Nephron (organoid): ENCODE results near the gene SKIC2.
A peak's percentile ranks its signal among the peaks of the same experiment; 100 is the strongest.
"Not testable (repeated sequence)": the region's sequence is repeated elsewhere in the genome, so short reads cannot be mapped to it uniquely, and the experiment has no call there.

Experiments used
- H3K27ac Mint-ChIP-seq, 3 experiments: 2 replicates each; pipeline ENCODE4 v1.8.0; 2020; ENCODE audit warnings: mixed read lengths in 3 of 3, mild to moderate bottlenecking in 2 of 3, moderate library complexity in 1 of 3
- H3K27me3 Mint-ChIP-seq: 2 replicates; pipeline ENCODE4 v1.8.0; 2021; ENCODE audit warnings: low read depth, mild to moderate bottlenecking, moderate library complexity, mixed read lengths
- H3K36me3 Mint-ChIP-seq: 2 replicates; pipeline ENCODE4 v1.8.0; 2020; ENCODE audit warnings: low read depth, mixed read lengths
- H3K4me1 Mint-ChIP-seq: 2 replicates; pipeline ENCODE4 v1.8.0; 2020; ENCODE audit warnings: mixed read lengths
- H3K4me3 Mint-ChIP-seq, 3 experiments: 2 replicates each; pipeline ENCODE4 v1.8.0; 2020; ENCODE audit warnings: mild to moderate bottlenecking in 3 of 3, mixed read lengths in 3 of 3, moderate library complexity in 2 of 3
- H3K9me3 Mint-ChIP-seq: 2 replicates; pipeline ENCODE4 v1.8.0; 2020; ENCODE audit warnings: mixed read lengths
- CTCF ChIP-seq, 3 experiments: fragments of 200-600 bp; sonication (generic); IDR thresholded peaks; one replicate each; pipeline ENCODE4 v1.5.0; 2021; ENCODE audit warnings: antibody characterized with exemption in 3 of 3; ENCODE audit not compliant: unreplicated experiment in 3 of 3

Gene SKIC2

GRCh38 chr6:31928672-31928939, 30.4 kb upstream of the SKIC2 start:
- peaks cover 6% of the 10 kb centered on the region for H3K27me3 Mint-ChIP-seq
- no peak overlapping the region for H3K27ac Mint-ChIP-seq
- no peaks in the 10 kb centered on the region for H3K36me3 Mint-ChIP-seq
- H3K4me1 Mint-ChIP-seq, result peaks cover 10% of the 10 kb centered on the region
- H3K9me3 Mint-ChIP-seq, result no peaks in the 10 kb centered on the region
- TF ChIP-seq CTCF (IDR thresholded peaks at IDR 0.05; ENCODE audit: unreplicated experiment in 3 of 3), result no peak
- H3K4me3 Mint-ChIP-seq, result no peak overlapping the region

- H3K4me1 Mint-ChIP-seq, result peaks cover 10% of the 10 kb centered on the region
- H3K9me3 Mint-ChIP-seq, result no peaks in the 10 kb centered on the region
- H3K4me3 Mint-ChIP-seq, result no peak overlapping the region
- no peak for TF ChIP-seq CTCF (IDR thresholded peaks at IDR 0.05; ENCODE audit: unreplicated experiment in 3 of 3)
- H3K27ac Mint-ChIP-seq, result no peak overlapping the region
- H3K27me3 Mint-ChIP-seq, result peaks cover 6% of the 10 kb centered on the region
- no peaks in the 10 kb centered on the region for H3K36me3 Mint-ChIP-seq
These were observed 28.0 kb upstream of the SKIC2 start for GRCh38 chr6:31930962-31931361.

- H3K27ac Mint-ChIP-seq, H3K9me3 Mint-ChIP-seq, H3K4me1 Mint-ChIP-seq, H3K27me3 Mint-ChIP-seq, H3K36me3 Mint-ChIP-seq, H3K4me3 Mint-ChIP-seq: not testable (repeated sequence)
These were observed 26.8 kb upstream of the SKIC2 start for GRCh38 chr6:31932137-31932536.

- Mint-ChIP-seq H3K27ac (no peak overlapping the region), H3K9me3 (no peaks in the 10 kb centered on the region)
These were observed 25.4 kb upstream of the SKIC2 start for GRCh38 chr6:31933537-31933936.

GRCh38 chr6:31935021-31935420, 24.0 kb upstream of the SKIC2 start:
- no peak overlapping the region for H3K4me3 Mint-ChIP-seq
- no peaks in the 10 kb centered on the region for H3K9me3 Mint-ChIP-seq
- no peaks in the 10 kb centered on the region for H3K36me3 Mint-ChIP-seq
- no peaks in the 10 kb centered on the region for H3K27me3 Mint-ChIP-seq
- TF ChIP-seq CTCF (IDR thresholded peaks at IDR 0.05; ENCODE audit: unreplicated experiment in 3 of 3), result no peak
- H3K4me1 Mint-ChIP-seq, result no peaks in the 10 kb centered on the region
- no peak overlapping the region for H3K27ac Mint-ChIP-seq

More at GRCh38 chr6:31933537-31933936, 25.4 kb upstream of the SKIC2 start:
- peaks cover 3% of the 10 kb centered on the region for H3K27me3 Mint-ChIP-seq
- H3K36me3 Mint-ChIP-seq, result no peaks in the 10 kb centered on the region
- no peak for TF ChIP-seq CTCF (IDR thresholded peaks at IDR 0.05; ENCODE audit: unreplicated experiment in 3 of 3)
- H3K4me1 Mint-ChIP-seq, result peaks cover 3% of the 10 kb centered on the region
- no peak overlapping the region for H3K4me3 Mint-ChIP-seq

- Mint-ChIP-seq H3K4me1 (peaks cover 7% of the 10 kb centered on the region), H3K9me3 (no peaks in the 10 kb centered on the region), H3K27ac (no peak overlapping the region), H3K4me3 (no peak overlapping the region), H3K36me3 (no peaks in the 10 kb centered on the region), H3K27me3 (peaks cover 5% of the 10 kb centered on the region)
- TF ChIP-seq CTCF (IDR thresholded peaks at IDR 0.05; ENCODE audit: unreplicated experiment in 3 of 3), result no peak
These were observed 23.2 kb upstream of the SKIC2 start for GRCh38 chr6:31935823-31936222.

- TF ChIP-seq CTCF (IDR thresholded peaks at IDR 0.05; ENCODE audit: unreplicated experiment in 3 of 3), result no peak
- Mint-ChIP-seq H3K9me3 (no peaks in the 10 kb centered on the region), H3K4me1 (peaks cover 7% of the 10 kb centered on the region), H3K4me3 (no peak overlapping the region), H3K27me3 (peaks cover 10% of the 10 kb centered on the region), H3K27ac (peak overlapping the region; percentile 70 to 82 (median 72)), H3K36me3 (no peaks in the 10 kb centered on the region)
These were observed 18.7 kb upstream of the SKIC2 start for GRCh38 chr6:31940256-31940664.
